NCI-H128 (cell line): ENCODE results near the gene PLA2G4B.

Source experiments
- DNase-seq: peaks from one replicate; lab custom pipeline; 2025; ENCODE audit not compliant: unreplicated experiment; lab: John Stamatoyannopoulos, UW

PLA2G4B gene

DNA sequence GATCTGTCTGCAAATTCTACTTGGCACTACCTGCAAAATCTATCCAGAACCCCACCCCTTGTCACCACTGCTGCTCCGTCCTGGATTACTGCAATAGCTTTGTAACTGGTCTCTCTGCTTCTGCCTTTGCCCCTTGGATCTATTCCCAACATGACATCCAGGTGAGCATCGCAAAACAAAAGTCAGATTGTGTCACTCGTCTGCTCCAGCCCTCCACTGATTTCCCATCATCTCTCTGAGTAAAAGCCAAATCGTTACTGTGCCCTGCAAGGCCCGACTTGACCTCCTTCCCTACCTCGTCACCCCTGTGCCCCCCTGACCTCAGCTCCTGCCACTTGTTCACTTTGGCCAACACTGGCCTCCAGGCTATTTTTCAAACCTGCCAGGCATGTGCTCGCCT is 45.8 kb downstream of the PLA2G4B start:
- DNase-seq: no peak

DNA sequence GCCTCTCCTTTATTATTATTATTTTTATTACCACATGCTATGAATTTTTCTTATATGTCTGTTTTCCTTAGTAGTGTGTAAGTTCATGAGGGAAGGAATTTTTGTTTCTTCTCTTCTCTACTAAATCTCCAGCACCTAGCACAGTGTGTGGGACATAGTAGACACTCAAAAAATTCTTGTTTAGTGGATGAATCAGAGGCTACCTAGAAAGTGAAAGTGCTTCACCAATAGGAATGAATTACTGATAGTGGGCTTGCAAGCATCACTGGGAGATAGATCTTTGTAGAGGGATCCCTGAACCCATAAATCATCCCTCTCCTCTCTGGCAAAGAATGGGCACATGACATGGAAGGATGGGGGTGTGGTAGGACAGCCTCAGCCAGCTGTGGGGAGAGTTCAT is 46.7 kb downstream of the PLA2G4B start:
- DNase-seq: no peak

DNA sequence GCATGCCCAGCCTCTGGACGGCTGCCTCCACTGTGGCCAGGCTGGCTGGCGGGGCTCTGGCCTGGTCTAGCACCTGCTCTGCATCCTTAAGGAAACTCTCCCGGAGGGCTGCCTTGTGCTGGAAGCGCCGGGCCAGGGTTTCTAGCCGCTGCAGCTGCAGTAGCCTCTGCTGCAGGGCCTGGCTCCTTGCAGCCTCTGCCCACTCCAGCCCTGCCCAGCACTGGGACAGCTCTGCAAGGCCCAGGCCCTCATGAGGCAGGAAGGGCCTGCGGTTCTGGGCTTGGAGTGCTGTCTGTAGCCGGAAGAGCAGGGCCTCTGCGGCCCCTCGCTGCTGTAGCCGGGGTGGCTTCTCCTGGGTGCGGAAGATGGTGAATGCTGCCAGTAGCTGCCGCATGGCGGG is 47.2 kb downstream of the PLA2G4B start:
- DNase-seq: no peak

DNA sequence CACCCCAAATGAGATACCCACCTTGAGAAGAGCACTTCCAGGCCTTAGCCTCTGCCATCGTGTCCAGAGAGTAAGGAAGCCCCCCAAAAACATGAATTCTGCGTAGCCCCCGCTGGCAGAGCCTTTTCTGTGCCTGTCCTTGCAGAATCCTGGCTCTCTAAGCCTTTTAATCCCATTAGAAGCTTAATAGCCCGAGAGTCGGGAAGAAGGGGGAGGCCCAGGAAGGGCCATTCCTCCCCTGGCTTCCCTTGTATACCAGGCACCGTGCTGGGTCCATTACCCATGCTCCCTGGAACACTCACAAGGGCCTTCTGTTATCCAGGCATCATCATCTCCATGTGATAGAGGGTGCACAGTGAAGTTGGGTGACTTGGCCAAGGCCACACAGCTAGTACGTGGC is 48.1 kb downstream of the PLA2G4B start:
- no peak for DNase-seq

DNA sequence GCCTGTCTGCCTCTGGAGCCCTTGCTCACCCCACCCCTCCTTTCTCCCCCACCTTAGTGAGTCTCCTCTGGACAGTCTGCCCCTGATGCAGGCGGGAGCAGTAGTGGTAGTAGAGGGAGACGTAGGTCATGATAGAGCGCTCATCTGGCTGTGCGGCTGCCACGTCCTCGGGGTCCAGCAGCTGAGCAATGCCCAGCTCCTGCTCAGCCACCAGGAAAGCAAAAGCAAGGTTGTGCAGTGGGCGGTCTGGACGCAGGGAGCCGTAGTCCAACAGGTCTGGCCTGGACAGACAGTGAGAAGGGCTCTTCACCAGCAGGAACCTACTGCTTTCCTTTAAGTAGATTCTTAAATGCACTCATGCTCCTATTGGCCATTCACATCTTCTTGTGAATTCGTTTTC is 48.5 kb downstream of the PLA2G4B start:
- DNase-seq: no peak

DNA sequence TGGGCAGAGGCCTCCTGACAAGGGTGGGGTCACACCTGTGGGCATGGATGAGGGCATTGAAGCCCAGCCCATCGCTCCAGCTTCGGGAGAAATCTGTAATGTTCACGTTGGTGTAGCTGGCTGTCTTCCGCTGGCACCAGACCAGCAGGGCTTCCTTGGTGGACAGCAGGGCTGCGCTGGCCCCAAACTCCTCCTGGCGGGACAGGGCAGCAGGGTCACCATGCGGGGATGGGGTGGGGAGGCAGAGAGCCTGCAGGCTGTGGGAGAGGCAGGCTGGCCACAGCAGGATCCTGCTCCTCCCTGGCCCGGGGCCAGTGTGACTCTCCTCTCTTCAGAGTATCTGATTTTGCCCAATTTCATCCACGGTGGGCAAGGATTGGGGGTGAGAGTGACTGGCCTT is 49.2 kb downstream of the PLA2G4B start:
- no peak for DNase-seq

DNA sequence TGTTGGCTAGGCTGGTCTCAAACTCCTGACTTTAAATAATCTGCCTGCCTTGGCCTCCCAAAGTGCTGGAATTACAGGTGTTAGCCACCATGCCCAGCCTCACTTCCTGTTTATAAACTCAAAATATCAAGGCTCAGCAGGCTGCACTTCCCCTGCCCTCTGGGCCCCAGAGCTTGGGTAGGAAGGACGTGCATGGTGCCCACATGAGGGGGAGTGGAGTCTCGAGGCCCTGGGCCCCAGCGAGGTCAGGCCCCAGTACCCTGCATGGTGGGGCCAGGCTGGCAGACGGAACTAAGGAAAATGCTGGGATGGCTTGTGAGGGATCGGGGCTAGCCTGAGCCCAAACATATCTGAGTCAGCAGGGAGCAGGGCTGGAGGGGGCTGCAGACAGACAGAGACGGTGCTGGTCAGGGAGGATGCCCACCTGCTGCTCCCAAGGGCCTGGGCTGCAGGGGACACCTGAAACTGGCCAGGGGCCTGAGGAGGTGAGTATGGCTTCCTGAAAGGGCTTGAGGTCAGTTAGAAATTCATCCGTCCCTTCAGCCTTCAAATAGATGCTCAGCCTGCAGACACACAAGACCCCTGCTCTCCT is 50.1 kb downstream of the PLA2G4B start:
- no peak for DNase-seq

DNA sequence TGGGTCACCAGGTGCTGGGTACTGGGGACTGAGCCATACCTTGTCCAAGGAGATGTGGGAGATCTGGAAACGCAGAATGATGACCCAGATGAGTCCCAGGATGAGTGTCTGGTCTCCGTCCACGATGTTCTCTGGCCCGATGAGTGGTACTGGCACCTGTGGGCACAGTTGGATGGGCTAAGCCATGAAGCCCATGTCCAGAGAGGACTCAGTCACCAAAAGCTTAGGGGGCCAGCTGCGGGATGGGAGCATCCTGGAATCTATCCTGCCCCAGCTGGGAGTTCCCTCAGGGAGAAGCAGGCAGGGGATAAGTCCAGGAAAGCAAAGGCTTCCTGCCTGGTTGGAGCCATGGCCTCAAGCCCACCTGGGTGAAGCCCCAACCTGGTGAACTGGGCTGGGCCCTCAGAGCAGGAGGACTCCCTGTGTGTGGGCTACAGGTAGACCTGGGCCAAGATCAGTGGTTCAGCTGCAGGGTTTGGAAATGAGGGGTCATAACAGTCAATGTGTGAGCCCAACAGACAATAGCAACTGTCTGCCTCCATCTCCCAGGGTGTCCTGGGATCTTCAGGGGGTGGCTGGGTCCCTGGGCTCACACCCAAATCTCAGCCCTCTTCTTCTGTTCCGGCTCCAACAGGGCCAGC is 51.5 kb downstream of the PLA2G4B start:
- DNase-seq: no peak

DNA sequence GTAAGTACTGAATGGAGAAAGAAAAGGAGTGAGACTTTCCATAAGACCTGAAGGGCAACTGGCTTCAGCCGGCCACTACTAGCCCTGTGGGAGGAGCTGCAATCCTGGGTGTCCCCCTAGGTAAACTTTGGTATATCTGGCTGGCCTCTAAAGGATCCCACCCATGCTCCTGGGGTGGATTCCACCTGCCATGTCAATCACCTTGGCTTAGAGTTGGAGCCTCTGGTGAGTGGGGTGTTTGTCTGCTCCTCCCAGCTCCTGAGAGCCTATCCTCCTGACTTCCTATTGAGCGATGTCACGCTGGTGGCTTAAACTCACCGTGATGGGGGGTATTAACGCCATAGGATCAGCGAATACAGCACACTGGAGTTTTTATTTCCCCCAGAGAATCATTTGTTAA is 52.6 kb downstream of the PLA2G4B start:
- no peak for DNase-seq

DNA sequence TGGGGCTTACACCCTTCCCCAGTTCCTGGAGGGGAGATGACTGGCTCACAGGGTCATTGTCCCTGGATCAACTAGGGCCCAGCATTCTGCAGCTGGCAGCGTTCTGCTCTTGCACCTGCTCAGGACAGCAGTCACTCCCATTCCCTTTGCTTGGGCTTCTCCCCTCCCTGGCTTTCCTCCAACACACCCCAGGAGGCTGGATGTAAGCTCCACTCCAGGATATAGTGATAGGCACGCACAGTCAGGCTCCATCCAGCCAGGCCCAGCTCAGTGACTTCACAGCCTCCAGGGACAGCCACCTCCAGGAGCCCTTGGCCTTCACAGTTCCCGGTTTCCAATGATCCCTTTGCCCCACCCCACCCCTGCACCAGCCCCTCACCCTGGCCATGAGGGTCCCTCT is 53.3 kb downstream of the PLA2G4B start:
- no peak for DNase-seq

DNA sequence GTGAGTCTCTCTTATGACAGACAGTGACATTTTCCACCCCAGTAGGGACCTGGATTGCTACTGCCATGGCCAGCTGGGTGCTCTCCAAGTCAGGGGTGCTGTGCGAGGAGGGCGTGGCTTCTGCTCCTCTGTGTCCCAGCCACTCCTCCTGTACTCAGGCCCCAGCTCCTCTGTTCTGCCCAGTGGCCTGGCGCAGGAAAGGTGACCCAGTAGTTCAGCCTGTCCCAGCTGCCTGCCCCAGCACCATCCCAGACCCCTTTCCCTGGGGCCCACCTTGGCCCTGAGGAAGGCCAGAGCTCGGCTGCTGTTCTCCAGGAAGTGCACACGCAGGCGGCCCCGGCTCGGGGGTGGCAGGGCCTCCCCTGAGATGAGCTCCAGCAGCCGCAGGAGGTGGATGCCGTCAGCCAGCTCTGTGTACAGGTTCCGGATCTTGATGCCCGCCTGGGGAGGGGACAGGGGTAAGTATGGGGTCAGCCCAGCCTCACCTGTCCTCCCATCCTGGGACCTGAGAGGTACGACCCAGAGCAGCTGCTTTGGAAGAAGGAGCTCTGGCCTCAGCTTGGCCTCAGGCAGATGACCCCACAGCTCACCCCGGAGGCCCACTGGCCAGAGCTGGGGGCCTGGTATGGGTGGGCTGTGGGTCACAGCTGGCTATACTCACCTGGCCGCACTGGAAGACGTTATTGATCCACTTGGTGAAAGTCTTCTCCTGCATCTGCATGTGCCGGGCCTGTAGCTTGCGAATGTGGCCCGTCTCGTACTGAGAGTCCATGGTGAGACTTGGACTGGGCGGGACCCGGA is 54.2 kb downstream of the PLA2G4B start:
- no peak for DNase-seq

DNA sequence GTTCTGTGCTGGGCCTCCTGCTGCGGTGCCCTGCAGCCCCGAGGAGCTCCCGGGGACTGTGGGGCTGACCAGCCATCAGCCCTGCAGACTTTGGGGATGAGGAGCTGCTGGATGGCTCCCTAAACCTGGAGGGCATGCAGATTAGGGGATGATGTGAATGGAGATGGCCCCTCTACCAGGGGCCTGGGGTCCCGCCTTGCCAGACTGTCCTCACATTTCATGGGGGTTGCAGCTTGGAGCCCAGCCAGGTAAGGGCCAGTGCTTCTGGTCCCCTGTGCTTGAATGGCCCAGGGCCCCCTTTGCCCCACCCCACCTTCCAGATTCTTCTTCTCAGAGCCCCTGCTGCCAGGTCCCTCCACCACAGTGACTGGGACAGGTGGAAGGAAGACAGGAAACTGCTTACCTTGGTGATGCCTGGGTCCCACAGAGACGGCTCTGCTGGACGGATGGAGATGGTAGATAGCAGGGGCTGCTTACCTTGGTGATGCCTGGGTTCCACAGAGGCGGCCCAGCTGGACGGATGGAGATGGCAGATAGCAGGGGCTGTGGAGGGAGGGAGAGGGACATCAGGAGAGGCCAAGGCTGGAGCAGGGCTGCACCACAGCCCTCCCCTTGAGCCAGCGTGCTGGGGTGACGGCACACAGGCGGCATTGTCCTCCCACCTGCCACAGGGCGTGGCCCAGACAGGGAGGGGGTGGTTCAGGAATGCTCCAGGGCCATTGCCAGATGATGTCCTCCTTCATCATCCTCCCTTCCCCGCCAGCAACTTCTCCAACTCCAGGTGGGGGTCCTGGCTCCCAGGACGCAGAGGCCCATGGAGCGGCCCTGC is 55.0 kb downstream of the PLA2G4B start, which contains the start of gene SPTBN5:
Gene SPTBN5 (minus strand): TSS at position 632 of the 829 bp plus-strand sequence. CDS start 556 bp downstream, at position 76.
- DNase-seq: no peak

DNA sequence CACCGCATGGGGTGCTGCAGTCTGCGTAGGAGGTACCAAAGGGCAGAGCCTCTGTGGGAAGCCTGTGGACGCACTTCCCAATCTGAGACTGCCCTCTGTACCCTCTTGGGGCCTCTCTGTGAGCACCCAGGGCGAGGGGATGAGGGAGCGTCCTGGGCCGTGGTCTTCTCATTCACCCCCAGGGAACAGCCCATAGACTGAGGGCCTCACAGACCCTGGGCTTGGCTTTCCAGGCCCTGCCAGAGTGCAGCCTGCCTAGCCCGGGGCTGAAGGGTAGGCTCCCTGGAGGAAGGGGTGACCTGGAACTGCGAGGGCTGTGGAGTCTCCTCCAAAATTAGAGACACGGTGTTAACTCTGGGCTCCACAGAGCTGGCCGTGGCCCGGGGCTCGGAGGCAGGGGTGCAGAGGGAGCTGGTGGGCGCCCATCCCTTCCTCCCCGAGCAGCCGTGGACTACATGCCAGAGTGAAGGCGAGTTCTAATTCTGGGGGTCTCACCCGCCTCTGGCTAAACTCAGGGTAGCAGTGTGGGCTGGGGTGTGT is 55.7 kb downstream of the PLA2G4B start:
- no peak for DNase-seq

DNA sequence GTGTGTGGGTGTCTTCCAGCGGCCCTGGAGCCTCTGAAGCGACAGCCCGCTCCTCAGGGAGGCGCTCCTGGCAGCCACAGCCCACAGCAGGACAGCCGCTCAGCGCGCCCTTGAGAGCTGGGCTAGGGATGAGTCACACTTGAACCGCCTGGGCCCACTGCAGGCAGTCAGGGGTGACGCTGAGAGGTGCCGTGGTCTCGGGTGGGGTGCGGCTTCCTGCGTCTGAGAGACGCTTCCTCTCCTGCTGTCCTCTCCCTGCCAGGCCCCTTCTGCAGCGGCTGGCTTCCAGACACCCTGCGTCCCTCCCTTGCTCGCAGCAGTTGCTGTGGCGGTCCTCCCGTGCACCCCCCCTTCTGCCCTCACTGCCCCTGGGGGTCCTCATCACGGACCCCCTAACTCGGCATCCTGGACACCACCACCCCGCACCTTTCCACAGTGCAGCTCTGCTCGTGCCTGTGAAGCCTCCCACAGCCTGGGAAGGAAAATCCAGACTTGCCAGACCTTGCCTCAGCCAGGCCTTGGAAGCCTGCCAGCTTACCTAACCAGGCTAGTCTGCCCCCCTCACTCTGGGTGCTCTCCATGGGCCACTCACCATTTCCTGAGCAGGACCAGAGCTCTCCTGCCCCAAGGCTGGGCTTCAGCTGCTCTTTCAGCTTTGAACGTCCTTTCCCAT is 56.3 kb downstream of the PLA2G4B start:
- no peak for DNase-seq

DNA sequence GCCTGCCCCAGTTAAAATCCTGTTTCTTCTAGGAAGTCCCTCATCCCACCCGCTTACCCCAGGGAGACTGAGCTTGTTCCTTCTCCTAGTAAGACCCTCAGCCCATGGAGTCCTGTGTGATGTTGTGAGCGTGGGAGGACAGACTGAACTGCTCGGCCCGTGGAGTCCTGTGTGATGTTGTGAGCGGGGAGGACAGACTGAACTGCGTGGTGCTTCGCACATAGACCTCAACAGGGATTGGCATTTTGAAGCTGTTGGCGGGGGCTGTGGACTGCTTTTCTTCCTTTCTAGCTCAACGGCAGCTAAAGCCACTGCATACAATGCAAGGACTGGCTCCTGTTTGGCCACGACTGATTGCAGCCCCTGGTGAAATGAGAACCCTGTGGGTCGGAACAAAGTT is 56.8 kb downstream of the PLA2G4B start:
- DNase-seq: no peak

DNA sequence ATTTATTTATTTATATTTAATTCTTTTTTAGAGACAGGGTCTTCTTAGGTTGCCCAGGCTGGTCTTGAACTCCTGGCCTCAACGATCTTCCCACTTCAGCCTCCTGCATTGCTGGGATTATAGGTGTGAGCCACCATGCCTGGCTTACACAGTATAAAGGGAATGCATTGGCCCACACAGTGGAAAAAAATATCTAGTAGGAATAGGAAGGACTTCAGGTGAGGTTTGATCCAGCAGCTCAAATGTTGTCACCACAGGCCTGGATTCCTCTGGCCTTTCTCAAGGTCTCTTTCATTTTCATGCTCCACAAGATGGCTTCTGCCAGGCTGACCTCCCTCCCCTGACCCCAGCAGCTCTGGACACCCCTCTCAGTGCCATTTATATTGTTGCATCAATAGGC is 57.3 kb downstream of the PLA2G4B start:
- DNase-seq: no peak

DNA sequence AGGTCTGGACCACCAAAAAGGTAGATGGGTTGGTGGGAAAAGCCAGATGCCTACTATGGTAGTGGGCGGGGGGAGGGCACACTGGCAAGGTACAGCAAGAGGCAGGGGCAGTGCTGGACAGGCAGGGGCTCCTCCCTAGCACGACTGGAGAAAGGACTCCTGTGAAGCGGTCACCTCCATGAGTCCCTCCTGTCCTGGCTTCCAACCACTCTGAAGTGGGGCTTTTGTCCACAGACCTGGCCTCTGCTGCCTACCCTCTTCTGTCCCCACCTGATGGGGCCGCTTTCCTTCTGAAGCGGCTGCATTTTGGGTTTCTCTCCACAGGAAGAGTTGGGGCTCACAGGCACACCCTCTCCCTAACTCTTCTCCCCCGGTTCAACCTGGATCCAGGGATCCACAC is 57.9 kb downstream of the PLA2G4B start:
- DNase-seq: no peak

DNA sequence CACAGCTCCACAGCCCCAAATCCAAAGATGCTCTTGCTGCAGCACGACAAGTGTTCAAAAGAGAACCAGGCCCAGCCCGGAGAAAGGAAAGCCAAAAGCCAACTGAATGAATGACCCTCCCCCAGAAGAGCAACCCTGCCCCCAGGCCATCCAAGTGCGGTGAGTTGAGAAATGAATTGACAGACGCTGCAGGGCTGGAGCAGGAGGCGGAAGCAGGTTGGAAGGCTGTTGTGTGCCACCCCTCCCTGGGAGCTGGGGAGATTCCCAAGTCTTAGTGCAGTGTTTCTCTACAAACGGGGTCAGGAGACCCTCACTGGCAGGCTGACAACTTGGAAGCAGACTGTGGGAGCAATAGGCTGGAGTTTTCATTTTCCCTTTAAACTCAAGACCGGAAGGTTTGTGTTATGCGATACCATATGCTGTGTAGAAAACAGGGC is 58.7 kb downstream of the PLA2G4B start:
- no peak for DNase-seq
